D721Med (cell line): Measurements from ENCODE around the gene ABCC8.

Source experiments
- DNase-seq: peaks from one replicate; pipeline ENCODE4 v3.0.0; 2011; ENCODE audit warnings: low spot score; ENCODE audit not compliant: insufficient read length
- FAIRE-seq: peaks from 2 replicates; lab custom pipeline; 2011; peaks lifted over from hg19 to GRCh38; lab: Jason Lieb, UNC
- TF ChIP-seq, protein P1 (sequence below): IDR thresholded peaks from 2 replicates; pipeline ENCODE4 v1.5.1; 2012; ENCODE audit warnings: mild to moderate bottlenecking, control low read depth; ENCODE audit not compliant: insufficient read depth; ENCODE audit errors: missing control alignments

Gene ABCC8

DNA sequence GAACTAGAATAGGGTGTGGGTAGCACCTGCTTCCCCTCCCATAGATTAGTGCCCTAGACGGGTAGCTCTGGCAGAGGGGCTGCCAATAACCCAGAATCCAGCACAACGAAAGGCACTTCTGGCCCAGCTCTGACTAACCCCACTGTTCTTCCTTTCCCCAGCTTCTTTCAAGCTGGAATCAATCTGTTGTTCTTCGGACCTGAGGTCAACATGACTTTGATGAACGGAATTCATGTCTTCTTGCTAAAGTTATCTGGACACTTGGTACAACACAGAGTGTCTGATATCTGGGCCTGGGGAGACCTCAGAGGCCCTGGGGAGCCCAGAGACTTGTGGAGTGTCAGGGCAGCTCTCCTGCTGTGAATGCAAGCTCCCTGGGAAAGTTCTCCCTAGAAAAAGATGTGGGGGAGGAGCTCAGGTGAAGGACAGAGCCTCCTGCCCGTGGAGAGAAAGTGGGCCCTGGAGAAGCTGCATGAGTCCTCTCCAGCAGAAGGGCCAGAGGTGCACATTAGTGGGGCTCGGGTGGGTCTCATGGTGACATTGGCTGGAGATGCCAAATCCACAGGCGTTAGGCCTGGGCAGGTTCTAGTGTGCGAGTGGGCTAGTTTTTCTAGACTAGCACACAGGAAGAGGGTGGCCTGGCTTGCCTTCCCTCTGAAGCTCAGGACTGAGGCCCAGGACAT lies 94.5 kb downstream of the ABCC8 start:
- TF ChIP-seq, protein P1, sequence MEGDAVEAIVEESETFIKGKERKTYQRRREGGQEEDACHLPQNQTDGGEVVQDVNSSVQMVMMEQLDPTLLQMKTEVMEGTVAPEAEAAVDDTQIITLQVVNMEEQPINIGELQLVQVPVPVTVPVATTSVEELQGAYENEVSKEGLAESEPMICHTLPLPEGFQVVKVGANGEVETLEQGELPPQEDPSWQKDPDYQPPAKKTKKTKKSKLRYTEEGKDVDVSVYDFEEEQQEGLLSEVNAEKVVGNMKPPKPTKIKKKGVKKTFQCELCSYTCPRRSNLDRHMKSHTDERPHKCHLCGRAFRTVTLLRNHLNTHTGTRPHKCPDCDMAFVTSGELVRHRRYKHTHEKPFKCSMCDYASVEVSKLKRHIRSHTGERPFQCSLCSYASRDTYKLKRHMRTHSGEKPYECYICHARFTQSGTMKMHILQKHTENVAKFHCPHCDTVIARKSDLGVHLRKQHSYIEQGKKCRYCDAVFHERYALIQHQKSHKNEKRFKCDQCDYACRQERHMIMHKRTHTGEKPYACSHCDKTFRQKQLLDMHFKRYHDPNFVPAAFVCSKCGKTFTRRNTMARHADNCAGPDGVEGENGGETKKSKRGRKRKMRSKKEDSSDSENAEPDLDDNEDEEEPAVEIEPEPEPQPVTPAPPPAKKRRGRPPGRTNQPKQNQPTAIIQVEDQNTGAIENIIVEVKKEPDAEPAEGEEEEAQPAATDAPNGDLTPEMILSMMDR, result no peak
- FAIRE-seq, result no peak
- DNase-seq, result no peak

GRCh38 chr11:17381156-17381555 lies 95.5 kb downstream of the ABCC8 start:
- no peak for DNase-seq
- FAIRE-seq, result no peak
- TF ChIP-seq, protein P1, result no peak

GRCh38 chr11:17379383-17380180 lies 97.1 kb downstream of the ABCC8 start:
- TF ChIP-seq, protein P1, result no peak
- DNase-seq (no peak), FAIRE-seq (no peak)

- FAIRE-seq (no peak), DNase-seq (no peak)
- TF ChIP-seq, protein P1, result no peak
Measured at GRCh38 chr11:17378655-17379054, 98.0 kb downstream of the ABCC8 start.

GRCh38 chr11:17376493-17376892 lies 100.2 kb downstream of the ABCC8 start:
- DNase-seq (no peak), FAIRE-seq (no peak)
- TF ChIP-seq, protein P1, result no peak

GRCh38 chr11:17375547-17375946 lies 101.1 kb downstream of the ABCC8 start:
- DNase-seq (no peak), FAIRE-seq (no peak)
- TF ChIP-seq, protein P1, result no peak

DNA sequence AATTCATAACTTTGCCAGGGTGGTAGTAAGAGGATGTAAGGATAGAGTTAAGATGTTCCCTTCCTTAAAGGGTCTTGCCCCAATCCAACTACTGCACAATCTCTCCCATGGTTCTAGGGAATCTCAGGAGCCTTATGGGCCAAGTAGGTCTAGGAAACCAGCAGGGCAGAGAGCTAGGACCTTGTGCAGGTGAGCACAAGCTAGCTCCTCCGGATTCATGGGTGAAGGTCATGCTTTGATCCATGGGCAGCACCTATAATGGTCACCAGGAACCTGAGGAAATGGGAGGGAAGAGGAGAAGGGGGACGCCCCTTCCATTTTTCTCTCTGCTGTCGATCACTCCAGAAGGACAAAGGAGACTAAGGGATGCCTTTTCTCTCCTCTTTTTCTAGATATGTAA lies 105.0 kb downstream of the ABCC8 start:
- no peak for FAIRE-seq
- DNase-seq, result no peak
- TF ChIP-seq, protein P1, result no peak
